ENCODE measurements around the gene ATRNL1. TPM values are rescaled to one million over a fixed set of nuclear protein-coding genes. Genes with fewer than 3 reads are reported as not detected.

Gene ATRNL1
- total RNA-seq, 4 donors from 2014 or later: 4.4 to 18.4 (median 14.4) TPM

GRCh38 chr10:115711306-115711705 lies 618.1 kb downstream of the ATRNL1 start:
- no peak for DNase-seq
- Histone ChIP-seq H3K4me1 (no peaks in the 10 kb centered on the region), H3K9me3 (no peaks in the 10 kb centered on the region), H3K4me3 (no peak overlapping the region), H3K27ac (no peak overlapping the region), H3K36me3 (no peaks in the 10 kb centered on the region), H3K27me3 (no peaks in the 10 kb centered on the region)
- TF ChIP-seq POLR2A (IDR thresholded peaks at IDR 0.05): no peak
- no peak for TF ChIP-seq EP300 (IDR thresholded peaks at IDR 0.05; ENCODE audit: low read depth)
- no peak for TF ChIP-seq POLR2AphosphoS5 (IDR thresholded peaks at IDR 0.05)
- TF ChIP-seq CTCF (IDR thresholded peaks at IDR 0.05): no peak
- intact Hi-C loops (cut with DNase I; ENCODE audit: low total_unique reads) (no loop called here), in situ Hi-C loops (cut with MboI; ENCODE audit: low pct_ligation_motif_present in 1 of 4, low pct_unique_long_range_greater_than_20kb in 1 of 4, low sequenced_read_pairs in 3 of 4) (loop anchor here in 1 of 4 donors (25.0 kb wide), 1 partner anchor 576 kb away; no protein-coding TSS in a partner anchor)
- 67% methylated on average over 1 of the region's 1 CpG; no CpG with 5 or more reads in 1 of the 2 donors for WGBS, 2 donors (ENCODE audit: low coverage in 1 of 2)

GRCh38 chr10:115720121-115720520 lies 627.0 kb downstream of the ATRNL1 start:
- DNase-seq: no peak
- WGBS, 2 donors (ENCODE audit: low coverage in 1 of 2): 90% methylated on average over 2 of the region's 2 CpGs
- Histone ChIP-seq H3K9me3 (no peaks in the 10 kb centered on the region), H3K4me1 (no peaks in the 10 kb centered on the region), H3K4me3 (no peak overlapping the region), H3K36me3 (no peaks in the 10 kb centered on the region), H3K27ac (no peak overlapping the region), H3K27me3 (no peaks in the 10 kb centered on the region)
- intact Hi-C loops (cut with DNase I; ENCODE audit: low total_unique reads): no loop called here
- in situ Hi-C loops (cut with MboI; ENCODE audit: low pct_ligation_motif_present in 1 of 4, low pct_unique_long_range_greater_than_20kb in 1 of 4, low sequenced_read_pairs in 3 of 4): loop anchor here in 1 of 4 donors (25.0 kb wide), 1 partner anchor 567 kb away; no protein-coding TSS in a partner anchor
- TF ChIP-seq CTCF (IDR thresholded peaks at IDR 0.05) (no peak), POLR2A (IDR thresholded peaks at IDR 0.05) (no peak), POLR2AphosphoS5 (IDR thresholded peaks at IDR 0.05) (no peak), EP300 (IDR thresholded peaks at IDR 0.05; ENCODE audit: low read depth) (no peak)

GRCh38 chr10:115727129-115727528 lies 634.0 kb downstream of the ATRNL1 start:
- Histone ChIP-seq H3K27me3 (no peaks in the 10 kb centered on the region), H3K4me3 (no peak overlapping the region), H3K36me3 (no peaks in the 10 kb centered on the region), H3K27ac (no peak overlapping the region), H3K9me3 (no peaks in the 10 kb centered on the region), H3K4me1 (no peaks in the 10 kb centered on the region)
- in situ Hi-C loops (cut with MboI; ENCODE audit: low pct_ligation_motif_present in 1 of 4, low pct_unique_long_range_greater_than_20kb in 1 of 4, low sequenced_read_pairs in 3 of 4): no loop called here
- intact Hi-C loops (cut with DNase I; ENCODE audit: low total_unique reads): no loop called here
- no peak for DNase-seq
- TF ChIP-seq CTCF (IDR thresholded peaks at IDR 0.05) (no peak), EP300 (IDR thresholded peaks at IDR 0.05; ENCODE audit: low read depth) (no peak), POLR2AphosphoS5 (IDR thresholded peaks at IDR 0.05) (no peak), POLR2A (IDR thresholded peaks at IDR 0.05) (no peak)
- WGBS, 2 donors (ENCODE audit: low coverage in 1 of 2): 82 to 88% methylated on average over 5 of the region's 5 CpGs

- in situ Hi-C loops (cut with MboI; ENCODE audit: low pct_ligation_motif_present in 1 of 4, low pct_unique_long_range_greater_than_20kb in 1 of 4, low sequenced_read_pairs in 3 of 4): no loop called here
- intact Hi-C loops (cut with DNase I; ENCODE audit: low total_unique reads): no loop called here
- no peak for DNase-seq
- Histone ChIP-seq H3K4me1 (no peaks in the 10 kb centered on the region), H3K27ac (no peak overlapping the region), H3K9me3 (no peaks in the 10 kb centered on the region), H3K27me3 (no peaks in the 10 kb centered on the region), H3K36me3 (no peaks in the 10 kb centered on the region), H3K4me3 (no peak overlapping the region)
- no peak for TF ChIP-seq POLR2A (IDR thresholded peaks at IDR 0.05)
- TF ChIP-seq POLR2AphosphoS5 (IDR thresholded peaks at IDR 0.05): no peak
- no peak for TF ChIP-seq EP300 (IDR thresholded peaks at IDR 0.05; ENCODE audit: low read depth)
- TF ChIP-seq CTCF (IDR thresholded peaks at IDR 0.05): no peak
- WGBS, 2 donors (ENCODE audit: low coverage in 1 of 2): 81 to 83% methylated on average over 1 of the region's 1 CpG
Observed at GRCh38 chr10:115744089-115744488, 650.9 kb downstream of the ATRNL1 start.
